ENCODE results near the gene SAMD10.
"Not testable (repeated sequence)": the region's sequence is repeated elsewhere in the genome, so short reads cannot be mapped to it uniquely, and the experiment has no call there.

Gene SAMD10

DNA sequence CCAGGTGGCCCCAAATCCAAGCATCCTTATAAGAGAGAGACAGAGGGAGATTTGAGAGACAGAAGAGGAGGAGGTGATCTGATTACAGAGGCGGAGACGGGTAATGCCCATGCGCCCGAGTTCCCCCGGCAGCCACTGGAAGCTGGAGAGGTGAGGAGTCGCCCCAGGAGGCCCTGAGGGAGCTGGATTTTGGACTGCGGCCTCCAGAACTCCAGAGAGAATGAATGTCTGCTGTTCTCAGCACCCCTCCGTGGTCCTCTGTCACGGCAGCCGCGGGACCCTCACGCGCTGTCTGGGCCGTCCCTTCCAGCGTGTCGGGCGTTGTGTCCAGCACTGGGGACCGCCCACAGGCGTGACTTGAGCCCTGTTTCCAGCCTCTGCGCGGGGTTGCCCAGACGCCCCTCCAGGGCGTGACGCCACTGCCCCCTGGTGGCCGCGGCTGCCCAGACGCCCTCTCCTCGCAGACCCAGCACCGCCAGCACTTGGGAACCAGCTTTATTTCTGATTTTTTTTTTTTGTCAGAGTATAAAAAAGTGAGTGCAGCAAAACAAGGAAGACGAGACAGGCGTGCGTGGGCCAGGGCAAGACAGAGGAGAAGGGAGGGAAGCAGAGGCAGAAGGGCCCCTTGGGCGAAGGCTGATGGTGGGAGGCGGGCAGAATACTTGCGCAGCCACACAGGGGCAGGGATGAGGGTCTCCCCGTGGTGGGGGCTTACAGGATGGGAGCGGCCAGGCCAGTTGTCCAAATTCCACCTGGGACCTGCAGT, 5.6 kb downstream of the SAMD10 start:
- no peak for DNase-seq (ENCODE audit: low read depth, low spot score)
- CTCF ChIA-PET: interaction anchor here (0.6 to 5.3 kb wide), 43 partner anchors 10 to 477 kb away, joined by 3 to 73 read pairs (median 4); partner anchors contain the start of genes ARFRP1, DNAJC5, PTK6 and STMN3
- H3K4me3 ChIP-seq (ENCODE audit: low read depth, low read length): peak overlapping the region; percentile 57
- POLR2A ChIA-PET: interaction anchor here (0.6 to 1.0 kb wide), 4 partner anchors 17 to 109 kb away, joined by 3 to 6 read pairs (median 4); partner anchors contain the start of genes TPD52L2 and UCKL1
- TF ChIP-seq, protein P1, sequence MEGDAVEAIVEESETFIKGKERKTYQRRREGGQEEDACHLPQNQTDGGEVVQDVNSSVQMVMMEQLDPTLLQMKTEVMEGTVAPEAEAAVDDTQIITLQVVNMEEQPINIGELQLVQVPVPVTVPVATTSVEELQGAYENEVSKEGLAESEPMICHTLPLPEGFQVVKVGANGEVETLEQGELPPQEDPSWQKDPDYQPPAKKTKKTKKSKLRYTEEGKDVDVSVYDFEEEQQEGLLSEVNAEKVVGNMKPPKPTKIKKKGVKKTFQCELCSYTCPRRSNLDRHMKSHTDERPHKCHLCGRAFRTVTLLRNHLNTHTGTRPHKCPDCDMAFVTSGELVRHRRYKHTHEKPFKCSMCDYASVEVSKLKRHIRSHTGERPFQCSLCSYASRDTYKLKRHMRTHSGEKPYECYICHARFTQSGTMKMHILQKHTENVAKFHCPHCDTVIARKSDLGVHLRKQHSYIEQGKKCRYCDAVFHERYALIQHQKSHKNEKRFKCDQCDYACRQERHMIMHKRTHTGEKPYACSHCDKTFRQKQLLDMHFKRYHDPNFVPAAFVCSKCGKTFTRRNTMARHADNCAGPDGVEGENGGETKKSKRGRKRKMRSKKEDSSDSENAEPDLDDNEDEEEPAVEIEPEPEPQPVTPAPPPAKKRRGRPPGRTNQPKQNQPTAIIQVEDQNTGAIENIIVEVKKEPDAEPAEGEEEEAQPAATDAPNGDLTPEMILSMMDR (IDR thresholded peaks at IDR 0.05; ENCODE audit: insufficient read depth, low read length, missing control alignments): peak; percentile 97

DNA sequence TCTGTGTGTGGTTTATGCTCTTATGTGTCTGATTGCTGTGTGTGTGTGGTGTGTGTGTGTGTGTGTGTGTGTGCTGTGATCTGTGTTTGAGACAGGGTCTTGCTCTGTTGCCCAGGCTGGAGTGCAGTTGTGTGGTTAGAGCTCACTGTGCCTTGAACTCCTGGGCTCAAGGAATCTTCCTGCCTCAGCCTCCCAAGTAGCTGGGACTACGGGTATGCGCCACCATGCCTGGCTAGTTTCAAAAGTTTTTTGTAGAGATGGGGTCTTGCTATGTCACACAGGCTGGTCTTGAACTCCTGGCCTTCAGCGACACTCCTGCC, 6.3 kb downstream of the SAMD10 start:
- no peak for DNase-seq (ENCODE audit: low read depth, low spot score)
- POLR2A ChIA-PET: interaction anchor here (1.0 kb wide), 1 partner anchor 94 kb away, joined by 3 read pairs; no protein-coding TSS in a partner anchor
- H3K4me3 ChIP-seq (ENCODE audit: low read depth, low read length): no peak overlapping the region
- CTCF ChIA-PET: interaction anchor here (0.6 to 5.3 kb wide), 28 partner anchors 10 to 476 kb away, joined by 3 to 73 read pairs (median 4); partner anchors contain the start of genes ARFRP1, DNAJC5, PTK6 and ZGPAT
- TF ChIP-seq, protein P1 (IDR thresholded peaks at IDR 0.05; ENCODE audit: insufficient read depth, low read length, missing control alignments): no peak

DNA sequence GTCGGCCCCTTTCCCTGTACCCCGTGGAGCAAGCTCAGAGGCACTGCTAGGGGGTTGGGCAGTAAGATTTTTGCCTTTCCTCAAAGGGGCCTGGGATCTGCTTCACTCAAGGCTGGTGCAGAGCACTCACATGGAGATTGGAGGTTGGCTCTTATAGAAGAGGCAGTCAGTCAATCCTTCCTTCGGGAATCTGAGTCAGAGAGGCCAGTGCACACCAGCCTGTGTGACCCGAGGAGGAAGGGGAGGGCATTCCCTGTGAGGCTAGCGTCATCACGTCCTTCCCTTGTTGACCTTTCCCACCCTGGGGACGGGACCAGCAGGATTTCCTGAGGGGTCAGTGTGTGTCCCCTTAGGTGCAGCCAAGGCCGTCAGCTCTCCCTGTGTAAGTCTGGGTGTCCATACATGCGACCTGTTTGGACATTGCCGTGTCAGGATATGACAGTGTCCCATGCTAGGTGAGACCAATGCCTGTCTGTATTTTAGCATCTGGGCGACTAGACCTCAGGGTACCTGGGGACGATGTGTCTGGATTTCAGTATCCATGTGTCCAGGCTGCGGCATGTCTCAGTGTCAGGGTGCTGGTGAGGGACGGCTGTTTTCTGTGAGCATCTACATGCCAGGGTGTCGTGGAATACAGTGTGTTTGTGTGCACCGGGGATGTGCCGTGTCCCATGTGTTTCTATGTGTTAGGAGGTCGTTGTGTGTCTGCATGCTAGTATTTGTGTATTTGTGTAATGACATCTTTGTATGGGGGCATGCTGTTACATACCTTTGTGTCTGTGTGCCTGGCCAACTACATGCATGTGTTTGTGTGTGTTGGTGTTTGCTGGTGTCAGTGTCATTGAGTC, 6.9 kb downstream of the SAMD10 start:
- ChIA-PET POLR2A (no interaction called here), CTCF (interaction anchor here (1.0 to 5.3 kb wide), 6 partner anchors 8 to 476 kb away, joined by 3 to 73 read pairs (median 12); partner anchors contain the start of gene PTK6)
- no peak for DNase-seq (ENCODE audit: low read depth, low spot score)
- TF ChIP-seq, protein P1 (IDR thresholded peaks at IDR 0.05; ENCODE audit: insufficient read depth, low read length, missing control alignments): no peak
- H3K4me3 ChIP-seq (ENCODE audit: low read depth, low read length): no peak overlapping the region

DNA sequence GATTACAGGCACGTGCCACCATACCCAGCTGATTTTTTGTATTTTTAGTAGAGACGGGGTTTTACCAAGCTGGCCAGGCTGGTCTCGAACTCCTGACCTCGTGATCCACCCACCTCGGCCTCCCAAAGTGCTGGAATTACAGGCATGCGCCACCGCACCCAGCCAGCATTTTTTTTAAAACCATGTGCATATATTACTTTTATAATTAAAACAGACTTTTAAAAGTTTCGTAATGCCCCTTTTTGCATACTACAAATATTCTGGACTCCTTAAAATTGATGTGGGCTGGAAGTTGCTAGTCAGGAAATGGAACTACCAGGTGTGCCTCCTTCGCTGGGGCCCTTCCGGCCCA, 7.5 kb downstream of the SAMD10 start:
- DNase-seq (ENCODE audit: low read depth, low spot score); H3K4me3 ChIP-seq (ENCODE audit: low read depth, low read length): not testable (repeated sequence)
- ChIA-PET POLR2A (interaction anchor here (0.6 kb wide), 1 partner anchor 17 kb away, joined by 3 read pairs; no protein-coding TSS in a partner anchor), CTCF (interaction anchor here (1.0 to 5.3 kb wide), 4 partner anchors 8 to 475 kb away, joined by 3 to 73 read pairs (median 12); partner anchors contain the start of gene PTK6)

DNA sequence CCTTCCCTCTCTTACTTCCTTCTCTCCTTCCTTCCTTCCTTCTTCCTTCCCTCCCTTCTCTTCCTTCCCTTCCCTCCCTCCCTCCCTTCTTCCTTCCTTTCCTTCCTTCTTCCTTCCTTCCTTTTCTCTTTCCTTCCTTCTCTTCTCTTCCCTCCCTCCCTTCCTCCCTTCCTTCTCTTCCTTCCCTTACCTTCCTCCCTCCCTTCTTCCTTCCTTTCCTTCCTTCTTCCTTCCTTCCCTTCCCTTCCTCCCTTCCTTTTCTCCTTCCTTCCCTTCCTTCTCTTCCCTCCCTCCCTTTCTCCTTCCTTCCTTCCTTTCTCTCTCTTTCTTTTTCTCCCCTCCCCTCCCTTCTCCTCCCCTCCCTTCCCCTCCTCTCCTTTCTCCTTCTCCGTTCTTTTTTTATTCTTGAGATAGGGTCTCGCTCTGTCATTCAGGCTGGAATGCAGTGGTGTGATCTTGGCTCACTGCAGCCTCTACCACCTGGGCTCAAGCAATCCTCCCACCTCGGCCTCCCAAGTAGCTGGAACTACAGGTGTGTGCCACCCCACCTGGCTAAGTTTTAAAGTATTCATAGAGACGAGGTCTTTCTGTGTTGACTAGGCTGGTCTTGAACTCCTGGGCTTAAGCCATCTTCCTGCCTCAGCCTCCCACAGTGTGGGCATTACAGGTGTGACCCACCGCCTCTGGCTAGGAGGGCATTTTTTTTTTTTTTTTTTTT, 8.6 kb downstream of the SAMD10 start:
- ChIA-PET CTCF (interaction anchor here (0.9 to 5.3 kb wide), 3 partner anchors 10 to 474 kb away, joined by 5 to 73 read pairs (median 15); partner anchors contain the start of genes PRPF6 and PTK6), POLR2A (interaction anchor here (0.6 kb wide), 1 partner anchor 16 kb away, joined by 3 read pairs; no protein-coding TSS in a partner anchor)
- TF ChIP-seq, protein P1 (IDR thresholded peaks at IDR 0.05; ENCODE audit: insufficient read depth, low read length, missing control alignments): no peak
- no peak for DNase-seq (ENCODE audit: low read depth, low spot score)
- peak overlapping the region; percentile 68; the same call in 1 of the 2 replicates for H3K4me3 ChIP-seq (ENCODE audit: low read depth, low read length)
